A172 (cell line): Measurements from ENCODE around the gene CCDC158. TPM values are rescaled to one million over a fixed set of nuclear protein-coding genes. Genes with fewer than 3 reads are reported as not detected.
"Not testable (repeated sequence)": the region's sequence is repeated elsewhere in the genome, so short reads cannot be mapped to it uniquely, and the experiment has no call there.

ENCODE experiments used
- DNase-seq: peaks from one replicate; pipeline ENCODE4 v3.0.0-alpha.2; 2015; ENCODE audit warnings: low spot score
- total RNA-seq: library from RNA; depleted of rRNA; stranded (reverse); fragments of >200 nt; shearing (Covaris generic); gene quantifications from 2 replicates; pipeline ENCODE4 v1.2.3, GENCODE V29; 2014

The CCDC158 gene
- total RNA-seq, 1 experiment from 2014 or later = not detected

DNA sequence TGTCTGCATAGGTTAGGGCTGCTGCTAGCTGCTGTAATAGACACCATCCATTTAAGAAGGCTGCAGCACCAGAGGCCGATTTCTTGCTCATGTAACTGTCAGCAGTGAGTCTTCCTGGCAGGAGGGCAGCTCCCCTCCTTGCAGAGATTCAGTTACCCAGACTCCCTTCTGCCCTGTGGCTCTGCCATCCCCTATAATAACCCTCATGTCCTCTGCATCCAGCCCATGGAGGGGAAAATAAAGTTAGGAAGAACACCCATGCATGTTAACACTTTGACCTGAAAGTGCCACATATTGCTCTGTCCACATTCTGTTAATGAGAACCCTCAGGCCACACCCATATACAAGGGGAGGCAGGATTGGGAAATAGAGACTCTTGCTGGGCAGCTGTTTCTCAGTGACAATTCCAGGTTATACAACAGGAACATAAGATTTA, 109.0 kb downstream of the CCDC158 start:
- DNase-seq = no peak

- no peak for DNase-seq
These were observed 110.3 kb downstream of the CCDC158 start for GRCh38 chr4:76310683-76311082.

GRCh38 chr4:76309939-76310550, 110.9 kb downstream of the CCDC158 start:
- DNase-seq = no peak

DNA sequence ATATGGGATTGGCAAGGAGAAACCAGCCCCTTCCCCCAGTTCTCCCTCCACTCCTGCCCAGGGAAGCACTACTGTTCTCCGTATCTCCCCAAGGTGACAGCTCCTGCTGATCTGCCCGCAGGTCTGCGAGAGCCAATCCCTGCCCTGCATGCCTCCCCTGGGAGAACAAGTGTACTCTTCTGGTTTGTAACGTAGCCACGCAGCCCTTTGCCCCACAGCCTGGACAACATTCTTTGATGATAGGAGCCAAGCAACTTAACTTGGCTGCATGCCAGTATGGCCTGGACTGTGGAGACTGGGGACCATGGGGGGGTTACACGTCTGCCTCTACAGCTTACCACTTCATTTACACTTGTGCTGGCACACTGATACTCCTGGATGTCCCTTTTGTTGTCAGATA, 112.4 kb downstream of the CCDC158 start:
- DNase-seq = no peak

DNA sequence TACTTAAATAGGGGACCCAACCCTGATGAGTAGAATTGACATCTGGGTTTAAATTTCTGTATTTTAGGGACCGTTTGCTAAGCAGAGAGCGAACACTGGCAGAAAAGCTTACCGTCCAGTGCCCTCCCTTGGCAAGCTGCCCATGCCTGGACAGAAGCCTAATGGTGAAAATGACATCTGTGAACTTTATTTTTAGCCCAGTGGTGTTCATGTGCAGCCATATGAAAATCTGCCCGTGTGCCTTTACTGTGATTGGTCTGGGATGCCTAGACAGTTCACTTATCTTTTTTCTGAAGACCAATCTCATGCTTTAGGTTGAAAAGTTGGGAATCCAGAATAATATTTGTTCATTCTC, 113.3 kb downstream of the CCDC158 start:
- no peak for DNase-seq

DNA sequence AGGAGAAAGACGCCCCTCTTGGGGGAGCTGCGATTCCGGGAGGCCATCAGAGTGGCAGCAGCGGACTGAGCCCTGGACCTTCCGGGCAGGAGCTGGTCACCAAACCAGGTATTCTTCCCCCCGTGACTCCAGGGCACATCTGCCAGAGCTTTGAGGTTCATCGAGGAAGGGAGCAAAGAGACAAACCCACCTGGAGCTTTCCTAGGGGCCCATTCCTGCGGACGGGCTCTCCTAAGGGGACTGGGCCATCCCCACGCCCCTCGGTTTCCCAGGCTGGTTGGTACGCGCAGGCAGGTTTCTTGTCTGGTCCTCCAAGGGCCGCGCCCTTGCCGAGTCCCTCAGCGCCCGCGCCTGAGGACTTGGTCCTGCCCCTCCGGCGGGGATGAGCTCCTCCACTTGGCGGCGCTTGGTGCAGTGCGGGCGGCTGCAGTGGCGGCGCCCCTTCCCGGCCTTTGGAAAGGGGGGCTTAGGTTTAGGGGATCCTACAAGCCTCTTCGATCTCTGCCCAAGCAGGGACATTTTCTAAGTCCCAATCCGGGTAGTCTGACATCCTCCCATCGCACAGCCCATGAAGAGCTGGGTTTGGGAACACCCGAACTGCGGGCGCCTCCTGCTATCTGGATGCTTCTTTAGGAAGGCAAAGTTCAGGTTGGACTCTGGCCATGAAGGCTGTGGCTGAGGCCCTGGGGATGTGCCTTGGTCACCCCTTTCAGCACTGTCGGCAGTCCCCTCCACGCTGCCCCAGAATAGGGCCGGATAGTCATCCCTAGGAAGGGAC, 113.9 kb downstream of the CCDC158 start:
- peak; percentile 13 for DNase-seq

DNA sequence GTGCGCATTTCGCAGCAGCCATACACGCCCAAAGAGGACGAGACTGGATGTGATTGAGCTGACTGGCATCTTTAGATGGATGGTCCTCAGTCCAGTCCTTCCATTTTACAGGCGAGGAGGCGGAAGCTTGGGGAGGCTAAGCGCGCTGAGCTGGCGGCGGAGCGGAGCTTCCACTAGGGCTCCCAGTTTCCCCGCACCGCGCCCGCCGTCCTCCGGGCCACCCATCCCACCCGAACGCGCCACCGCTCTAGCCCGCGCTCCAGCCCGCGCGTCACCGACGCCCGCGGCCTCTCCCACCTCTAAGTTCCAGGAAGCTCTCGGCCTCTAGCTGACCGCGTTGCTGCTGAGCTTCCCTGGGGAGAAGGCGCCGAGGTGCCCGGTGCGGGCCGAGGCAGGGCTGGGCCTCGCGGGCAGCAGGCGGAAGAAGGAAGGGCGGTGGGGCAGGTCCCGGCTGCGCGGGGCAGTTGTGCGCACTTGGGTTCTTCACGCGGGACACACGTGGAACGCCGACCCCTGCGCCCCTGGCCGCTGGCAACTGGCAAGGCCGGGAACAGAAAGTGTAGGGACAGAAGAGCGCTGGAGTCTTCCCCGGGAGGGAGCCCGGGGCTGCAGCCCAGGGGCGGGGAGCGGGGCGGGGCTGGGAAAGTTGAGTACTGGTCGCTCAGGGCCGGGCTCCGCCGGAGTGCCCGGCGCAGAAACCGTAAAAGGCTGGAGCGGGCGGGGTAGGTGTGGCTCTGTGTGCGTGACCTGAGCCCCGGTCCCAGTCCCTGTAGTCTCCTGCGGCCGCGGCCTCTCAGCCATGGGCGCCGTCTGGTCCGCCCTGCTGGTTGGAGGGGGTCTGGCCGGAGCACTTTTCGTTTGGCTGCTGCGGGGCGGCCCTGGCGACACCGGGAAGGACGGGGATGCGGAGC, 114.7 kb downstream of the CCDC158 start, which contains the start of gene STBD1:
Gene STBD1 (plus strand): TSS at position 763 of the 911 bp plus-strand sequence. CDS start 37 bp downstream, at position 800.
- peak; percentile 34 for DNase-seq

DNA sequence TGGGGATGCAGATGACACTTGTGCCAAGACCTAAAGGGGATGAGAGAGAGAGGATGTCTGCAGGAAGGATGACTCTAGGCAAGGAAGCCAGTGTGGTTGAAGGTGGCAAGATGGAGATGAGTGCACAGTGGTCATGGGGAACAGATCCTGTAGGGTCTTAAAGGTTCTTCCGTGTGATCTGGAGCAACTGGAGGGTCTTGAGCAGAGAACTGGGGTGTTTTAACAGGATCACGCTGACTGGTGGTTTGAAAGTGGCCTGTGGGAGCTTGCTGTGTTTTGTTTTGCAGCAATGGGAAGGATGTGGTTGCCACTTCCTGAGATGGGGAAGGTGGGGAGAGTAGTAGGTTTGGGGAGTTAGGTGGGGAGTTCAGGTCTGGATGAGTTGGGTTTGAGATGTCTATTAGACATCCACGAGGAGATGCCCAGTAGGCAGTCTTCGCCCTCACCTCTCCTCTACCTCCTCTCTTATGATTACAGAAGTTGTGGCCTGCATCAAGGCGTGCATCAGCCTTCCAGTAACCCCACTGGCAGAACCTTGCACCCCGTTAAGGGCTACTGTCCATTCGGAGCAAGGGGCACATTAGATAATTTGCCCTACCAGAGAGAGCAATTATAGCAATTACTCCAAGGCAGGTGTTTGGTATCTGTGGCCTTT, 115.8 kb downstream of the CCDC158 start:
- no peak for DNase-seq

- no peak for DNase-seq
These were observed 118.0 kb downstream of the CCDC158 start for GRCh38 chr4:76302826-76303438.

- DNase-seq = no peak
These were observed 119.2 kb downstream of the CCDC158 start for GRCh38 chr4:76301775-76302162.

DNA sequence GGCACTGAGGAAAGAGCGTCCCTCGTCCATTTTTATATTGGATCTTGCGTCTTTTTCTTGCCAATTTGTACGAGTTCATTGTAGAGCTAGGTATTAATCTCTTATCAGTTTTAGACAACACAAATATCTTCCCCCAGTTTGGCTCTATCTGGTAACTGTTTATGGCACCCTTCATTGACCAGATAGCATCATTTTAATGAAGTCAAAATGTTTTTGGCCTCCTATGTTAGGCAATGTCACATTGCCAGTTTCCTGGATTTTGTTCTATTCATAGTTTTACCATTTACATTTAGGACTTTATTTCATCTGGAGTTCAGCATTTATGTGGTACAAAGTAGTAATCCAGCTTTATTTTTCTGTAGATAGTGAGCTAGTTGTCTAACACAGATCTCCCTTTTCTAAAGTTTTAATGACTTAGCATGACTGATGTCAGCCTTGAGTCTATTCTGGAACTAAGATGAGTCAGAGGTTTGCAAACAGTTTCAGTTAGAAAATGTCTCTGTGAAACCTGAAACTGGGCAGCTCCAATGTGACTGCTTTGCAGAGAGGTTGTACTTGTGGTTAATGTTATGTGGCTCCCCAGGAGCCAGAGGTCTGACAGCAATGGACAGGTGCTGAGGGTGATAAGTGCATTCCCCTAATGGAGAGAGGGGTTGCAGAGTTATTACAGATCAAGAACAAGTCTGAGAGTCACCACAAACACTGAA, 119.7 kb downstream of the CCDC158 start:
- peak; percentile 79 for DNase-seq

GRCh38 chr4:76300012-76300411, 120.9 kb downstream of the CCDC158 start:
- DNase-seq = no peak

DNA sequence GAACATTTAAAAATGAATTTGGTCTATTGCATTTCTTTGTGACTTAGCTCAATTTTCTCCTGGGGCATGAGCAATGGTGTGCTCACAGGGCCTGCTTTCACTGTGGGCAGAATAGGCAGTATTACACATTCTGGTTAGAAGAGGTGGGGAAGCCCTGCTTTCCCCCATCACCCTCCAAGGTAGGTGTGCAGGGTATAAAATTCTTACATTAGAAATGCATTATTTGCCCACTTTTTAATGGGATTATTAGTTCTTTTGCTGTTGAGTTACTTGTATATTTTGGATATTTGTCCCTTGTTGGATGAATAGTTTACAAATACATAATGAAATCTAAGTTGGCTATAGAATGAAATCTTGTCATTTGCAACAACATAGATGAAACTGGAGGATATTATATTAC, 122.7 kb downstream of the CCDC158 start:
- no peak for DNase-seq

GRCh38 chr4:76296286-76296820, 124.6 kb downstream of the CCDC158 start:
- no peak for DNase-seq

DNA sequence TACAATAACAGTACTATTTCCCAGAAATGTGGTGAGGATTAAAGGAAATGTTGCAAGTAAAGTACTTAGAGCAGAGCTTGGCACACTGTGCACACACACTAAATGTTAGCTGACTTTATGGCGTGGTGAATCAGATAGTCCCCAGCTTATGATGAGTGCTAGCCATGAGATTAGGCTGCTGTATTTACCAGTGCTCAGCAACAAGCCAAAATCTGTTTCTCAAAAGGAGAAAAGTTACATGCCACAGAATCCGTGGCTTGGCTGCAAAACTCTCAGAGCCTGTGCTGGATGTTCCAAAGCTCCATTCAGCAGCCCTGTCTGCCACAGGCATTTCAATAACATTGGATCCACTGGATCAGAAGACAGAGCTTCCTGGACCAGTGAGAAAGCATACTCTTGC, 127.2 kb downstream of the CCDC158 start:
- DNase-seq = no peak

- no peak for DNase-seq
These were observed 128.2 kb downstream of the CCDC158 start for GRCh38 chr4:76292730-76293129.

GRCh38 chr4:76287811-76288210, 133.1 kb downstream of the CCDC158 start:
- DNase-seq = not testable (repeated sequence)

- DNase-seq = no peak
These were observed 137.0 kb downstream of the CCDC158 start for GRCh38 chr4:76283900-76284299.

GRCh38 chr4:76282941-76283689, 137.8 kb downstream of the CCDC158 start:
- no peak for DNase-seq

DNA sequence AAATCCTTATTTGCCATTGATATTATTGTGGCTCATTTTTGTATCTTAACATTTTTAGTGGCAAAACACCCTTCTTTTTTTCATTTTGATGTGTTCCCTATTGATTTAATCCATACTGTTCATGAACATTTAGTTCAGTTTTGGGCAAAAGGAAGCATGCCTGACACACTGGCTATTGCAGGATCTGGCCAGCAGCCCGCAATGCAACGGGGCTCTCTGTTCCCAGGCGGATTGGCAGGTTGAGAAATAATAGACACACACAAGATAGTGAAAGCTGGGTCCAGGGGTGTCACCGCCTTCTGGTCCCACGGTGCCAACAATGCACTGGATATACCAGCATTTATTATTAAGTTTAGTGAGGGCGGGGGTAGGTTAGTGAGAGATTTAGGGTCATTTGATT, 139.3 kb downstream of the CCDC158 start:
- DNase-seq = not testable (repeated sequence)
